H1 (cell line): Measurements from ENCODE around the gene MITF. TPM values are rescaled to one million over a fixed set of nuclear protein-coding genes. Genes with fewer than 3 reads are reported as not detected.

Experiments used
- CTCF ChIA-PET: fragments of 300-600 bp; sonication (Branson Sonifier 250); formaldehyde crosslinking; loops from one replicate; lab custom pipeline; 2021; ENCODE audit not compliant: partially characterized antibody; lab: Charles Lee
- POLR2A ChIA-PET: fragments of 300-600 bp; sonication (Branson Sonifier 250); formaldehyde crosslinking; loops from one replicate; lab custom pipeline; 2021; ENCODE audit warnings: inconsistent platforms; ENCODE audit not compliant: partially characterized antibody; lab: Charles Lee
- DNase-seq, 2 experiments: peaks; one replicate each; pipeline versions ENCODE4 v3.0.0 to v3.0.0-alpha.2; 2010 to 2022; ENCODE audit warnings: low spot score in 2 of 2, low read depth in 1 of 2, mixed read lengths in 1 of 2
- FAIRE-seq: peaks from 2 replicates; lab custom pipeline; 2011; peaks lifted over from hg19 to GRCh38; lab: Jason Lieb, UNC
- H2AFZ ChIP-seq: 2 replicates; pipeline ENCODE4 v1.8.1; 2012; ENCODE audit warnings: low read length, inconsistent platforms
- H2AK5ac ChIP-seq: 2 replicates; pipeline ENCODE4 v1.6.1; 2013; ENCODE audit warnings: low read depth, low read length
- H2BK120ac ChIP-seq: replicated peaks from 2 replicates; pipeline ENCODE3; 2013; ENCODE audit warnings: low read depth, low read length, inconsistent platforms
- H2BK12ac ChIP-seq: 2 replicates; pipeline ENCODE4 v1.6.1; 2013; ENCODE audit warnings: low read depth, low read length
- H2BK15ac ChIP-seq: 2 replicates; pipeline ENCODE4 v1.6.1; 2013; ENCODE audit warnings: low read length
- H2BK20ac ChIP-seq: 2 replicates; pipeline ENCODE4 v1.6.1; 2013; ENCODE audit warnings: low read length
- H2BK5ac ChIP-seq: 2 replicates; pipeline ENCODE4 v1.6.1; 2013; ENCODE audit warnings: low read depth, low read length
- H3K14ac ChIP-seq: 2 replicates; pipeline ENCODE4 v1.6.1; 2013; ENCODE audit warnings: inconsistent platforms; ENCODE audit not compliant: insufficient read length
- H3K18ac ChIP-seq: 2 replicates; pipeline ENCODE4 v1.6.1; 2013; ENCODE audit warnings: low read length; ENCODE audit errors: extremely low read depth
- H3K23ac ChIP-seq: 2 replicates; pipeline ENCODE4 v1.6.1; 2013; ENCODE audit warnings: inconsistent platforms; ENCODE audit not compliant: insufficient read length
- H3K23me2 ChIP-seq: 2 replicates; pipeline ENCODE4 v1.6.1; 2013; ENCODE audit warnings: low read depth, low read length
- H3K27ac ChIP-seq: 2 replicates; pipeline ENCODE4 v1.6.1; 2011; ENCODE audit warnings: low read depth, low read length, inconsistent platforms
- H3K27me3 ChIP-seq, 4 experiments: replicated peaks in 1 of 4; 1 replicate in 1 of 4; 2 replicates in 3 of 4; pipeline versions ENCODE4 v1.6.1 to v1.8.1; 2011 to 2013; ENCODE audit warnings: low read length in 3 of 4, mild to moderate bottlenecking in 3 of 4, inconsistent platforms in 2 of 4, mixed read lengths in 2 of 4, moderate library complexity in 1 of 4; ENCODE audit not compliant: control insufficient read depth in 3 of 4, insufficient read depth in 3 of 4; ENCODE audit errors: extremely low read depth in 1 of 4
- H3K36me3 ChIP-seq, 4 experiments: 2 replicates each; pipeline versions ENCODE4 v1.6.1 to v1.8.1; 2011 to 2013; ENCODE audit warnings: mild to moderate bottlenecking in 4 of 4, low read length in 3 of 4, moderate library complexity in 2 of 4, control low read depth in 1 of 4, inconsistent platforms in 1 of 4; ENCODE audit not compliant: insufficient read depth in 4 of 4, control insufficient read depth in 2 of 4
- H3K4ac ChIP-seq: replicated peaks from 2 replicates; pipeline ENCODE3; 2013; ENCODE audit warnings: low read length, low read depth, mixed read lengths, inconsistent platforms; ENCODE audit not compliant: insufficient read length
- H3K4me1 ChIP-seq, 4 experiments: replicated peaks in 1 of 4; 1 replicate in 1 of 4; 2 replicates in 3 of 4; pipeline versions ENCODE4 v1.6.1 to v1.8.1; 2011 to 2013; ENCODE audit warnings: low read length in 3 of 4, inconsistent platforms in 2 of 4, mixed read lengths in 1 of 4; ENCODE audit not compliant: insufficient read depth in 4 of 4, control insufficient read depth in 3 of 4
- H3K4me2 ChIP-seq, 2 experiments: 2 replicates each; pipeline versions ENCODE4 v1.6.1 to v1.8.1; 2011 to 2013; ENCODE audit warnings: low read depth in 2 of 2, low read length in 2 of 2, control low read depth in 1 of 2, inconsistent platforms in 1 of 2, mild to moderate bottlenecking in 1 of 2; ENCODE audit not compliant: insufficient read depth in 1 of 2
- H3K4me3 ChIP-seq, 4 experiments: fragments of 200-600, 300-600 bp in 1 of 4; sonication (generic), shearing (Covaris generic), sonication (Bioruptor Twin) in 1 of 4; 2 replicates each; pipeline versions ENCODE4 v1.5.1 to v1.8.1; 2011 to 2016; ENCODE audit warnings: low read length in 4 of 4, low read depth in 3 of 4, control low read depth in 2 of 4, inconsistent platforms in 2 of 4, mild to moderate bottlenecking in 2 of 4, mixed read lengths in 1 of 4, moderate library complexity in 1 of 4; ENCODE audit not compliant: insufficient read depth in 2 of 4; ENCODE audit errors: extremely low read depth in 1 of 4
- H3K56ac ChIP-seq: replicated peaks from 2 replicates; pipeline ENCODE3; 2013; ENCODE audit warnings: low read depth, mild to moderate bottlenecking, mixed read lengths, low read length, inconsistent platforms; ENCODE audit not compliant: insufficient read length
- H3K79me1 ChIP-seq: 2 replicates; pipeline ENCODE4 v1.6.1; 2013; ENCODE audit warnings: low read depth, low read length, control low read depth
- H3K79me2 ChIP-seq, 2 experiments: 2 replicates each; pipeline versions ENCODE4 v1.6.1 to v1.8.1; 2012 to 2013; ENCODE audit warnings: low read length in 2 of 2, mild to moderate bottlenecking in 2 of 2, inconsistent platforms in 1 of 2; ENCODE audit not compliant: insufficient read depth in 2 of 2, control insufficient read depth in 1 of 2
- H3K9ac ChIP-seq, 4 experiments: replicated peaks in 1 of 4; 1 replicate in 1 of 4; 2 replicates in 3 of 4; pipeline versions ENCODE4 v1.6.1 to v1.8.1; 2011 to 2013; ENCODE audit warnings: low read depth in 3 of 4, low read length in 3 of 4, control low read depth in 2 of 4, mild to moderate bottlenecking in 2 of 4, moderate library complexity in 2 of 4, inconsistent platforms in 1 of 4; ENCODE audit errors: extremely low read depth in 1 of 4
- H3K9me3 ChIP-seq, 2 experiments: 2 replicates each; pipeline versions ENCODE4 v1.6.1 to v1.8.1; 2012 to 2013; ENCODE audit warnings: mild to moderate bottlenecking in 2 of 2, moderate library complexity in 2 of 2, control low read depth in 1 of 2, inconsistent platforms in 1 of 2, low read depth in 1 of 2, low read length in 1 of 2, mixed read lengths in 1 of 2; ENCODE audit not compliant: insufficient read depth in 2 of 2
- H4K20me1 ChIP-seq, 2 experiments: replicated peaks in 1 of 2; 2 replicates each; pipeline versions ENCODE3 to v1.8.1; 2011 to 2013; ENCODE audit warnings: inconsistent platforms in 2 of 2, low read length in 2 of 2, mild to moderate bottlenecking in 1 of 2; ENCODE audit not compliant: insufficient read depth in 2 of 2, control insufficient read depth in 1 of 2
- H4K5ac ChIP-seq: 2 replicates; pipeline ENCODE4 v1.6.1; 2013; ENCODE audit warnings: low read length, low read depth, mixed read lengths, inconsistent platforms; ENCODE audit not compliant: insufficient read length
- H4K8ac ChIP-seq: 2 replicates; pipeline ENCODE4 v1.8.0; 2013; ENCODE audit warnings: mild to moderate bottlenecking, moderate library complexity, low read length, inconsistent platforms; ENCODE audit not compliant: insufficient read depth; ENCODE audit errors: extremely low read depth
- H4K91ac ChIP-seq: replicated peaks from 2 replicates; pipeline ENCODE3; 2013; ENCODE audit warnings: low read length, mixed read lengths, inconsistent platforms; ENCODE audit not compliant: insufficient read length
- CHD2 ChIP-seq: IDR thresholded peaks from 2 replicates; pipeline ENCODE4 v1.6.1; 2012; ENCODE audit warnings: low read length, improper control_type of control experiment
- EP300 ChIP-seq, 2 experiments: IDR thresholded peaks; 1 replicate in 1 of 2; 2 replicates in 1 of 2; pipeline ENCODE4 v1.6.1; 2011 to 2012; ENCODE audit warnings: low read depth in 2 of 2, low read length in 2 of 2, mild to moderate bottlenecking in 2 of 2, borderline replicate concordance in 1 of 2, inconsistent platforms in 1 of 2, moderate library complexity in 1 of 2
- JUN ChIP-seq: IDR thresholded peaks from 2 replicates; pipeline ENCODE4 v1.6.1; 2011; ENCODE audit warnings: low read depth, mild to moderate bottlenecking, improper control_type of control experiment, low read length
- PHF8 ChIP-seq: fragments of 200-600 bp; sonication (generic); conservative IDR thresholded peaks from 2 replicates; pipeline ENCODE4 v1.7.1; 2012; ENCODE audit warnings: low read depth, mild to moderate bottlenecking, inconsistent platforms, low read length, moderate library complexity
- POLR2A ChIP-seq, 2 experiments: IDR thresholded peaks; 1 replicate in 1 of 2; 2 replicates in 1 of 2; pipeline ENCODE4 v1.6.1; 2011; ENCODE audit warnings: low read depth in 2 of 2, low read length in 2 of 2, mild to moderate bottlenecking in 2 of 2; ENCODE audit errors: control extremely low read depth in 1 of 2
- SP1 ChIP-seq: IDR thresholded peaks from 2 replicates; pipeline ENCODE4 v1.6.1; 2011; ENCODE audit warnings: low read depth, low read length
- SP2 ChIP-seq: IDR thresholded peaks from 2 replicates; pipeline ENCODE4 v1.6.1; 2012; ENCODE audit warnings: mild to moderate bottlenecking, low read length, inconsistent platforms
- SRF ChIP-seq: IDR thresholded peaks from 2 replicates; pipeline ENCODE4 v1.6.1; 2011; ENCODE audit warnings: mild to moderate bottlenecking, low read depth, low read length, moderate library complexity
- SUZ12 ChIP-seq: fragments of 200-600 bp; sonication (generic); IDR thresholded peaks from 2 replicates; pipeline ENCODE4 v1.6.1; 2012; ENCODE audit warnings: mild to moderate bottlenecking, inconsistent platforms, low read length, moderate library complexity, mixed read lengths
- whole genome bisulfite sequencing, 2 experiments: shearing (Covaris generic) in 1 of 2; methylation state at CpG; one replicate each; pipeline versions ENCODE4 v1.1.6 to v1.1.7; 2013 to 2015; ENCODE audit warnings: low lambda C conversion rate in 2 of 2, mixed read lengths in 2 of 2, inconsistent platforms in 1 of 2, low coverage in 1 of 2, missing lambda C conversion rate in 1 of 2; ENCODE audit not compliant: insufficient replicate concordance in 2 of 2, insufficient coverage in 1 of 2, insufficient read length in 1 of 2; ENCODE audit errors: extremely low coverage in 1 of 2, missing lambda C conversion rate in 1 of 2; 5-methylcytosine and 5-hydroxymethylcytosine counted together
- polyA plus RNA-seq, 7 experiments: library from polyadenylated mRNA; depleted of rRNA in 3 of 7; stranded (reverse) in 5 of 7; unstranded in 2 of 7; fragments of >200 nt in 5 of 7; fragments of 200-250 nt in 2 of 7; gene quantifications; 1 replicate in 5 of 7; 2 replicates in 1 of 7; 4 replicates in 1 of 7; pipeline versions ENCODE4 v1.2.1 to v1.2.3, GENCODE V29; 2011 to 2013; ENCODE audit warnings: missing spikeins in 2 of 7, mixed read lengths in 2 of 7
- total RNA-seq: library from RNA; stranded (reverse); fragmentation: NEBNext Ultra II Directional; extraction: Animal tissue kit (Norgen Biotek cat#: 25700); gene quantifications from 2 replicates; pipeline ENCODE4 v1.2.1, GENCODE V29; 2021

MITF gene
- total and polyA plus RNA-seq, 2 of the 8 experiments (the other 6 are each of a cell fraction or from before 2014, with no cell fraction given), result 0.53 to 1.4 TPM

DNA sequence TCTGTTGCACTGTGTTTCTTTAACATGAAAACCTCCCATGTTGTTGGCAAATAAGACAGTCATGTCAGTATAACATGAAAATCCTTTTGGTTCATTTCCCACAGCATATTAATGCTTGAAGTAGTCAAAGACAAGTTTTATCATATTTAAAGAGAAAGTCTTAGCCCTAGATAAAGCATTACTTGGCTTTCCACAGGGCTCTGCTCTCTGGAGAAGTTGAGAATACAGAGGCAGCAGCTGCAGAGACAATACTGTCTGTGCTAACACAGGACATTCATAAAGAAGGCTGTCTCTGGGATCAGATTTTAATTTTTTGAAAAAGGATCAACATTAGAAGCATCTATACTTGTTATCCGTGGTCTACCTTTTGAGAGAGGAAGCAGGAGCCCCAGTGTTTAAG lies 156.8 kb downstream of the MITF start:
- Histone ChIP-seq H3K18ac (no peak overlapping the region), H3K4ac (no peak overlapping the region), H2BK15ac (no peak overlapping the region), H3K9ac (no peak overlapping the region), H4K5ac (no peak overlapping the region), H2BK5ac (no peak overlapping the region), H3K79me1 (no peaks in the 10 kb centered on the region), H4K20me1 (no peaks in the 10 kb centered on the region), H3K4me1 (peaks cover 3 to 9% (median 6%) of the 10 kb centered on the region in 4 experiments; a peak in 6 of 7 replicates), H3K23me2 (no peaks in the 10 kb centered on the region; the same call in 1 of the 2 replicates), H3K23ac (no peak overlapping the region), H3K14ac (no peak overlapping the region), H4K91ac (no peak overlapping the region), H4K8ac (no peak overlapping the region), H3K27me3 (peaks cover 0 to 7% (median 1%) of the 10 kb centered on the region in 4 experiments; a peak in 2 of 7 replicates), H3K9me3 (no peaks in the 10 kb centered on the region), H3K36me3 (no peaks in the 10 kb centered on the region), H2AK5ac (no peak overlapping the region), H2BK12ac (no peak overlapping the region), H3K4me3 (no peak overlapping the region), H2AFZ (no peak overlapping the region), H2BK20ac (no peak overlapping the region), H3K79me2 (no peaks in the 10 kb centered on the region), H2BK120ac (no peak overlapping the region), H3K4me2 (no peak overlapping the region), H3K27ac (no peak overlapping the region), H3K56ac (no peak overlapping the region)
- FAIRE-seq (no peak), DNase-seq (no peak)
- ChIA-PET CTCF (no interaction called here), POLR2A (no interaction called here)
- WGBS, 2 experiments, result 83% methylated on average over 1 of the region's 1 CpG; no CpG with 5 or more reads in 1 of the 2 experiments
- TF ChIP-seq PHF8 (no peak), SP1 (no peak), EP300 (IDR thresholded peaks at IDR 0.05; ENCODE audit: borderline replicate concordance in 1 of 2, low read depth in 2 of 2, low read length in 2 of 2) (no peak), CHD2 (no peak), SP2 (no peak), JUN (no peak), SRF (no peak), POLR2A (IDR thresholded peaks at IDR 0.05; ENCODE audit: control extremely low read depth in 1 of 2, low read depth in 2 of 2, low read length in 2 of 2) (no peak), SUZ12 (no peak)
